ENCODE measurements around the gene GPR78.
"Not testable (repeated sequence)": the region's sequence is repeated elsewhere in the genome, so short reads cannot be mapped to it uniquely, and the experiment has no call there.

GPR78 gene

DNA sequence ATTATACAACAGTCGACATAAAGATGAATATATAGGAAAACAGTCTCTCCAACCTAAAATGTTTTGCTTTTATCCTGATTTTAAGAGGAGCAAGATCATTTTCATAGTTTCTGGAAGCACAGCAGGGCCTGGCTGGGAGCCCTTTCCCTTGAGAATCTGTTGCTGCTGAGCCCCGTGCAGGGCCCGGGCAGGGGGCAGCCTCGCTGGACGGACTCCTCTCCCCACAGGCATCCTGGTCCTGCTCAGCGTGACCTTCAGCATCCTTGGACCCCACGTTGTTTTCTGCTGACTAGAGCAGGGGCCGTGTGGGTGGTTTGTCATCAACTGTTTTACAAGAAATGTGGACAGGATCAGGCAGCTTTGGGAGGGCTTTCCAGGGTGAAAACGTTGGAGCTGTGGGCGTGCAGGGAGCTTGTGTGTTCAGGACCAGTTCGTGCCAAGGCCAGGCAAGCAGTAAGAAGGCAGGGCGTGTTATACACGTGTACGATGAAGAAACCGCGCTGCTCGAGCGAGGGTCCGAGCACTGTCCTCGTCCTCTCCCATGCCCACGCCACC is 37.4 kb downstream of the GPR78 start:
- CTCF ChIA-PET: interaction anchor here (1.1 to 1.2 kb wide), 2 partner anchors 10 to 19 kb away, joined by 3 read pairs; no protein-coding TSS in a partner anchor
- TF ChIP-seq L3MBTL2 (conservative IDR thresholded peaks at IDR 0.05): no peak
- TF ChIP-seq FOXK2 (IDR thresholded peaks at IDR 0.05): no peak
- TF ChIP-seq ZNF384 (IDR thresholded peaks at IDR 0.05): no peak
- no peak for TF ChIP-seq SUZ12 (IDR thresholded peaks at IDR 0.05)
- no peak for TF ChIP-seq SP1 (IDR thresholded peaks at IDR 0.05)
- TF ChIP-seq ARNT (IDR thresholded peaks at IDR 0.05): no peak
- no peak for DNase-seq (ENCODE audit: extremely low spot score)
- POLR2A ChIA-PET: no interaction called here

DNA sequence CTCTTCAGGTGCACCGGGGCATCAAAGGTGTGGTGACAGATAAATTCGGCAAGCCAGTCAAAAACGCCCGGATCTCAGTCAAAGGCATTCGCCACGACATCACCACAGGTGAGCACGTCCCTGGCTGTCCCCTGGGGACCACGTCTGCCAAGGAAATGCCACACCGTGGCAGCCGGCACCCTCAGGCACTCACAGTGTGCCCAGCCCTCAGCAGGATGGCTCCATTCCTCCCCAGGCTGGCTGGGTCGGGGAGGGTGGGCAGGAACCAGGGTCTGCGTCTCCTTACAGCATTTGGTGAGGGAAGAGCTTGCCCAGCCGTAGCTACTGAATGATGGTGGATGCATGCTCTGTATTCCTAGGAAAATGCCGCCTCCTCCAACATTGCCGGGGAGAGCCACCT is 38.2 kb downstream of the GPR78 start:
- CTCF ChIA-PET: interaction anchor here (1.2 kb wide), 1 partner anchor 11 kb away, joined by 3 read pairs; no protein-coding TSS in a partner anchor
- no peak for DNase-seq (ENCODE audit: extremely low spot score)
- TF ChIP-seq SUZ12 (IDR thresholded peaks at IDR 0.05): no peak
- POLR2A ChIA-PET: no interaction called here

DNA sequence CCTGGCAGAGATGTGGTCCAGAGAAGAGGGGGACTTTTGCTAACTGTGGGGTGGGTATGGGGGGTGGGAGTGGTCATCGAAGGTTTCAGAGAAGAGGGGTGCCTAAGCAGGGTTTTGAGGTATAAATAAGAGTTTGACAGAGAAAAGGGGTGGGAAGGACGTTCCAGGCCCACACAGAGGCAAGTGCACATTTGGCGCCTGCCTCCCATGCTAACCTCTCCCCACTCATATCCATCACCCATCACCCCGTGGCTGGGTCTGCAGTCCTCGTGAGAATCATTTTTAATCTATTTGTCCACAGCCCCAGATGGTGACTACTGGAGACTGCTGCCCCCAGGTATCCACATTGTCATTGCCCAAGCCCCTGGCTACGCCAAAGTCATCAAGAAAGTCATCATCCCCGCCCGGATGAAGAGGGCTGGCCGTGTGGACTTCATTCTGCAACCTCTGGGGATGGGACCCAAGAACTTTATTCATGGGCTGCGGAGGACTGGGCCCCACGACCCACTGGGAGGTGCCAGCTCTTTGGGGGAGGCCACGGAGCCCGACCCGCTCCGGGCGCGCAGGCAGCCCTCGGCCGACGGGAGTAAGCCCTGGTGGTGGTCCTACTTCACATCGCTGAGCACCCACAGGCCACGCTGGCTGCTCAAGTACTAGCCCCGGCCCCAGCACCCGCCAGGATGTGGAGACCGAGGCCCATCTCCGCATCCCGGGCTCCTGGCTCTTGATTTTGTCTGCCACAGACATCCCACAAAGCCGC is 38.9 kb downstream of the GPR78 start:
- CTCF ChIA-PET: interaction anchor here (1.2 kb wide), 3 partner anchors 9 to 12 kb away, joined by 3 to 4 read pairs (median 3); no protein-coding TSS in a partner anchor
- POLR2A ChIA-PET: no interaction called here
- DNase-seq (ENCODE audit: extremely low spot score): no peak
- no peak for TF ChIP-seq L3MBTL2 (conservative IDR thresholded peaks at IDR 0.05)

DNA sequence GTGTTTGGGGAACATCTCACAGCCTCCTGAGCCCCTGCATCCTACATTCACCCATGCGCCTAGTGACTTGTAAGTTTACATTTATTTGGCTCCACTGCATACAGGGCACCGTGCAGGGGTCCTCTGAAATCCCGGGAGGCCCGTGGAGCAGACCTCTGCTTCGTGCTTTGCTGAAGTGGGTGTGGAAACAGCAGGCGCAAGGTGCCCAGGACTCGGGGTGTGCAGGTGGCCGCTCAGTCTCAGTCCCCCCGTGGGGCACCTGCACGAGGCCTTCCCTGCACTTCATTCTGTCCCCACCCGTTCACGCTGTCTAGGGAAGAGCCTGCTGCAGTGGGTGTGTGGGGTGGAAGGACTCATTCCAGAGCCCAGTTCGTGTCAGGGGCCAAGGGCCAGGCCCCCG is 40.9 kb downstream of the GPR78 start:
- CTCF ChIA-PET; DNase-seq (ENCODE audit: extremely low spot score); POLR2A ChIA-PET: not testable (repeated sequence)

DNA sequence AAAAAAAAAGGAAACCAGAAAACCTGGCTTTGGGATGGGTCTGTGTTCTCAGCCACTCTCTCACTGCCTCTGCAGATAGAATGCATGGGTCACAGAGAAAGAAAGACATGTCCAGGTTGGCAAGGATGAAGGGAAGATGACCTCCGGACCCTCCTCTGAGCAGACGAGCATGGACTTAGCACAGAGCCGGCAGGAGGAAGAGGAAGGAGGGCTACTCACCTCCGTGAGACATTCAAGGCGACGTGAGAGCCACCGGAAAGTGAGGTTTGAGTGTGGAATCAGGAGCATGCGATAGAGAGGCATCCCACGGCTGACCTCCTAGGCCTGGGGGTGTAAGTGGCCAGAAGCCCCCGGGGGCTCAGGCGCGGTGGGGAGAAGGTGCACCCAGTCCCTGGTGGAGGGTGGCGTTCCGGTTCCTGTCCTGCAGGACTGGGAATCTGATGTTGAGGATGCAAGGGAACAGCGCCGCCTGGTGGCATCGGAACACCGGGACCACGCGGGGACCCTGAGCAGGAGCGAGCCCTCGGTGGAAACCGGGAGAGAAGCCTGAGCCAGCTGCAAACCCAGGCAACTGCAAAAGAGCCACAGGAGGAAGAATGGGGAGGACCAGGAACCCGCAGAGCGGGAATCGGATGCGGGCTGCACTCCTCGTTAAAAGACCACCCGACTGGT is 44.5 kb downstream of the GPR78 start:
- CTCF ChIA-PET; DNase-seq (ENCODE audit: extremely low spot score); POLR2A ChIA-PET: not testable (repeated sequence)

DNA sequence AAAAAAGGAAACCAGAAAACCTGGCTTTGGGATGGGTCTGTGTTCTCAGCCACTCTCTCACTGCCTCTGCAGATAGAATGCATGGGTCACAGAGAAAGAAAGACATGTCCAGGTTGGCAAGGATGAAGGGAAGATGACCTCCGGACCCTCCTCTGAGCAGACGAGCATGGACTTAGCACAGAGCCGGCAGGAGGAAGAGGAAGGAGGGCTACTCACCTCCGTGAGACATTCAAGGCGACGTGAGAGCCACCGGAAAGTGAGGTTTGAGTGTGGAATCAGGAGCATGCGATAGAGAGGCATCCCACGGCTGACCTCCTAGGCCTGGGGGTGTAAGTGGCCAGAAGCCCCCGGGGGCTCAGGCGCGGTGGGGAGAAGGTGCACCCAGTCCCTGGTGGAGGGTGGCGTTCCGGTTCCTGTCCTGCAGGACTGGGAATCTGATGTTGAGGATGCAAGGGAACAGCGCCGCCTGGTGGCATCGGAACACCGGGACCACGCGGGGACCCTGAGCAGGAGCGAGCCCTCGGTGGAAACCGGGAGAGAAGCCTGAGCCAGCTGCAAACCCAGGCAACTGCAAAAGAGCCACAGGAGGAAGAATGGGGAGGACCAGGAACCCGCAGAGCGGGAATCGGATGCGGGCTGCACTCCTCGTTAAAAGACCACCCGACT is 50.2 kb downstream of the GPR78 start:
- DNase-seq (ENCODE audit: extremely low spot score); POLR2A ChIA-PET; CTCF ChIA-PET: not testable (repeated sequence)

DNA sequence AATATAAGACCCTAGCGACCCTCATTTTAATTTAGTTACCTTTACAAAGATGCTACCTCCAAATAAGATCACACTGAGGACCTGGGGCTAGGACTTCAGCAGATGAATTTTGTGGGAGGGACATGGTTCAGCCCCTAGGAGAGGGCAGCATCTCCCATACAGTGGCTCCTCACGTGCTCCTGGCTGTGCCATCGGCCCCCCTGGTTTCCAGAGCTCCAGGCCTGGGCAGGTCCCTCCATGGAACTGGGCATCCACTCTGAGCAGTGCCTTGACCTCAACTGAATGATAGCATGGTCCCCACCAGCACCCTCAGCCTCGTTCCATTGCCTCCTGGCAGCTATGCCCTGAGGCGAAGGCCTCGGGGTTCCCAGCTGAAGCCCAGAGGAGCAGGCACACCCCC is 51.7 kb downstream of the GPR78 start:
- POLR2A ChIA-PET; DNase-seq (ENCODE audit: extremely low spot score); CTCF ChIA-PET: not testable (repeated sequence)

DNA sequence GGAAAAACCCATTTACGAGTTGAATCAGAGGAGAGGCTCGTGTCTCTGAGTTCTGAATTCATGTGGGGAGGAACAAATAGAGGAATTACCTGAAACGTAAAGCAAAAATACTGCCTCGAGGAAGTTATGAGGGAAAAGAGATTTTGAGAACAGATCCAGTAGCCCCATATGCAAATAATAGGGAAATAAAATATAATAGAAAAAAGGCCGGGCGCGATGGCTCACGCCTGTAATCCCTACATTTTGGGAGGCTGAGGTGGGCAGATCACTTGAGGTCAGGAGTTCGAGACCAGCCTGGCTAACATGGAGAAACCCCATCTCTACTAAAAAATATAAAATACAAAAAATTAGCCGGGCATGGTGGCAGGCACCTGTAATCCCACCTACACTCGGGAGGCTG is 54.6 kb downstream of the GPR78 start:
- POLR2A ChIA-PET; CTCF ChIA-PET; DNase-seq (ENCODE audit: extremely low spot score): not testable (repeated sequence)

DNA sequence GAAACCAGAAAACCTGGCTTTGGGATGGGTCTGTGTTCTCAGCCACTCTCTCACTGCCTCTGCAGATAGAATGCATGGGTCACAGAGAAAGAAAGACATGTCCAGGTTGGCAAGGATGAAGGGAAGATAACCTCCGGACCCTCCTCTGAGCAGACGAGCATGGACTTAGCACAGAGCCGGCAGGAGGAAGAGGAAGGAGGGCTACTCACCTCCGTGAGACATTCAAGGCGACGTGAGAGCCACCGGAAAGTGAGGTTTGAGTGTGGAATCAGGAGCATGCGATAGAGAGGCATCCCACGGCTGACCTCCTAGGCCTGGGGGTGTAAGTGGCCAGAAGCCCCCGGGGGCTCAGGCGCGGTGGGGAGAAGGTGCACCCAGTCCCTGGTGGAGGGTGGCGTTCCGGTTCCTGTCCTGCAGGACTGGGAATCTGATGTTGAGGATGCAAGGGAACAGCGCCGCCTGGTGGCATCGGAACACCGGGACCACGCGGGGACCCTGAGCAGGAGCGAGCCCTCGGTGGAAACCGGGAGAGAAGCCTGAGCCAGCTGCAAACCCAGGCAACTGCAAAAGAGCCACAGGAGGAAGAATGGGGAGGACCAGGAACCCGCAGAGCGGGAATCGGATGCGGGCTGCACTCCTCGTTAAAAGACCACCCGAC is 55.8 kb downstream of the GPR78 start:
- POLR2A ChIA-PET; CTCF ChIA-PET; DNase-seq (ENCODE audit: extremely low spot score): not testable (repeated sequence)
